CD4-positive, alpha-beta T cell treated with Interleukin-10 for 1 hour (primary cell): ENCODE results near the gene TYW1B.
"Not testable (repeated sequence)": the region's sequence is repeated elsewhere in the genome, so short reads cannot be mapped to it uniquely, and the experiment has no call there.

Experiments used
- DNase-seq: peaks from one replicate; pipeline ENCODE4 v3.0.0-alpha.2; 2020

TYW1B gene

GRCh38 chr7:72827839-72828591, at the start of gene TYW1B:
TYW1B (minus strand) TSS chr7:72828200; CDS start chr7:72828075, 125 bp downstream.
- DNase-seq, result peak; percentile 99

- not testable (repeated sequence) for DNase-seq
Measured at GRCh38 chr7:72867591-72867990, 39.6 kb upstream of the TYW1B start.

GRCh38 chr7:72858846-72859400, 30.9 kb upstream of the TYW1B start:
- not testable (repeated sequence) for DNase-seq

DNA sequence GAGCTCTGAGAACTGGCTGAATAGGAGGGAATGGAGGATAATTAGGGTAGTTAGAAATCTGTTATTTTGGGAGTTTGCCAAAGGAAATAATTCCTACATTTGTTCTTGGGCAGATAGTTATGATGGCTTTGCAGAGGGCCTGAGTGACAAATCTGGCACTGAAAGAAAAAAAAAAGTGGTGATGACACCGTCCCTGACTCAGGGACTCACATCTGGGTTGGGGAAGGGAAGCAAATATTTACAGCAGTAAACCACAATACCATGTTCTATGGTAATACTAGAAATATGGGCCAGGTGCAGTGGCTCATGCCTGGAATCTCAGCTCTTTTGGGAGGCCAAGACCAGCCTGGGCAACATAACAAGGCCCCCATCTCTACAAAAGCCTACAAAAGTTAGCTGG, 29.9 kb upstream of the TYW1B start:
- DNase-seq, result not testable (repeated sequence)

GRCh38 chr7:72855261-72855660, 27.3 kb upstream of the TYW1B start:
- DNase-seq, result not testable (repeated sequence)

DNA sequence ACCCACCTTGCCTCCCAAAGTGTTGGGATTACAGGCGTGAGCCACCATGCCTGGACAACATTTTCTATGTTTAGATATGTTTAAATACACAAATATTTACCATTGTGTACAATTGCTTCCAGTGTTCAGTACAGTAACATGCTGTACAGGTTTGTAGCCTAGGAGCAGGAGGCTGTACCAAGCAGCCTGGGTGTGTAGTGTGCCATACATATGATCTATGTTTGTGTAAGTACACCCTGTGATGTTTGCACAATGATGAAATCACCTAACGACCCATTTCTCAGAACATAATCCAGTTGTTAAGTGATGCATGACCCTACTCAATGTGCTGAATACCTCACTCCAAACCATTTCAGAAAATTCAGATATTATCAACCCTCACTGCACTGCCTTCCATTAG, 24.9 kb upstream of the TYW1B start:
- not testable (repeated sequence) for DNase-seq

DNA sequence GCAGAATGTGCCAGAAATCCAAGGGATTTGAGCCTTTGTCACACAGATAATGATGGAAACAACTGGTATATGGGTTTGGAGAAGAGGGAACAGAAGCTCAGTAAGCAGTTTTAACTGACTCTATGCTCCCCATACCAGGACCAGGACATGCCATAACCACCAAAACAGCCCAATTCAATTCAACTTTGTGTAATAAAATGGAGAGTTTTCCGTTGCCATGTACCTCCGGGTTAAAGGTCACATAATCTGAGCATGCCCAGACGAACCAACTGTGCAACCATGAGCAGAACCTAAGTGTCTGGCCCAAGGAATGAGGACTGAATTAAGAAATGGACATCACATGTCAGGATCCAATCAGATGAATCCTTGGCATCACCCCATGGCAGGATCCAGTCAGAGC, 22.7 kb upstream of the TYW1B start:
- DNase-seq, result not testable (repeated sequence)

DNA sequence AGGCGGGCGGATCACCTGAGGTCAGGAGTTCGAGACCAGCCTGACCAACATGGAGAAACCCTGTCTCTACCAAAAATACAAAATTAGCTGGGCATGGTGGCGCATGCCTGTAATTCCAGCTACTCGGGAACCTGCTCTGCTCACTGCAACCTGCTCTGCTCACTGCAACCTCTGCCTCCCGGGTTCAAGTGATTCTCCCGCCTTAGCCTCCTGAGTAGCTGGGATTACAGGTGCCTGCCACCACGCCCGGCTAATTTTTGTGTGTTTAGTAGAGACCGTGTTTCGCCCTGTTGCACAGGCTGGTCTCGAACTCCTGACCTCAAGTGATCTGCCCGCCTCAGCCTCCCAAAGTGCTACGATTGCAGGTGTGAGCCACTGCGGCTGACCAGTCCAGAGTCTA, 16.1 kb upstream of the TYW1B start:
- not testable (repeated sequence) for DNase-seq

DNA sequence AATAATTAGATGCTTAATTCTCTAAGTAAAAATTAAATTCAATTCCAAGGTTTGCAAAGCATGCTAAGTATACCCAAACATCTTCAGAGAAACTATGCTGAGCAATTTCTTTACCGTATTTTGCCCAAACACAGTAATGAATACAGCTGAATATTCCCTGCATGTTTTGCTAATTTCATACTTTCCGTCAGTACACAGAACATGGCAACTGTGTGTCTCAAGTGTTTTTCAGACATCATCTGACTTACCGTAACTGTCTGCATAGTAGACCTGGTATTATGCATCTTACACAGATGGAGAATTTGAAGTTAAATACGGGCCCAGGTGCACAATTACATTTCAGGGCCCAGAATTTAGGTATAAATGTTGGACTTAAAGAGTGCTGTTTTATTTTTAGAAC, 15.2 kb upstream of the TYW1B start:
- DNase-seq, result not testable (repeated sequence)

DNA sequence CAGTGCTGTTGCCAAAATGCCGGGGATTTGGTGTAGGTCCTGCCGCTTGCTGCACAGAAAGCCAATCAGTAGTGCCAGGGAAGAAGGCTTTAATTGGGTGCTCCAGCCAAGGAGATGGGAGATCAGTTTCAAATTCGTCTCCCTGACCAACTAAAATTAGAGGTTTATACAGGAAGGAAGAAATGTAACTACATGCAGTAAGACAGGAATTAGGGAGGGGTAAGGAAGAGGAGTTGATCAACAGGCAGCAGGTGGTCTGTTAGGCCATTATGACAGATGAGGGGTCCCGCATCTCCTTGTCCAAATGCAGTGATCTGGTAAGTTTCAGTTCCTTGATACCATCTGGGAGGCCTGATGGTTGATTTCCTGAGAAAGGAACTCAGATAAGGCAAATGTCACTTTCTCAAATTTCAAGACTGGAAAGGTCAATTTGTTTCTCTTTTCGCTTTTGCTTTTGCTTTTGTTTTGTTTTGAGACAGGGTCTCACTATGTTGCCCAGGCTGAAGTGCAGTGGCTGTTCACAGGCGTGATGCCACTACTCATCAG, 13.0 kb upstream of the TYW1B start:
- not testable (repeated sequence) for DNase-seq

DNA sequence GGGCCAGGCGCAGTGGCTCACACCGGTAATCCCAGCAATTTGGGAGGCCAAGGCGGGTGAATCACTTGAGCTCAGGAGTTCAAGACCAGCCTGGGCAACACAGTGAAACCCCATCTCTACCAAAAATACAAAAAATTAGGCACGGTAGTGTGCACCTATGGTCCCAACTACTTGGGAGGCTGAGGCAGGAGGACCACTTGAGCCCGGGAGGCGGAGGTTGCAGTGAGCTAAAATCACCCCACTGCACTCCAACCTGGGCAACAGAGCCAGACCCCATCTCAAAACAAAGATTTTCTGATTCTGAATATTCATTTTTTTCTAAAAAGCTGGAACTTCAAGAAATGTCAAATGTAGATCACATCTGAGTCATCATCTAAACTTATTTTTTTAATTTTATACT, 10.3 kb upstream of the TYW1B start:
- not testable (repeated sequence) for DNase-seq

DNA sequence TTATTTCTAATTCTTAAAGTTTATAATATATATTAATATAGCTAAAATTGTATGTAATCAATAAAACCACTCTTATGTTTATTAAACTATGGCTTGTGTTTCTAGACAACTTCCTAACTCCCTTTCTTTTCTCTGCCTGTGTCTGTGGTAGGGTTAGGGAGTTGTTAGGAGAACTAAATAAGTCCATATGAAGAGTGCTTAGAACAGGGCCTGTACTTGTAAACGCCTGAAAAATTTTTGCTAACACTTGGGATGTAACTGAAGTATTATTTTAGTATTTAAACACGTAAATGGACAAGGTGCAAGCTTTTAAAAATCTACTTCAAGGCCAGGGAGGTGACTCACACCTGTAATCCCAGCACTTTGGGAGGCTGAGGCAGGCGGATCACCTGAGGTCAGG, 9.3 kb upstream of the TYW1B start:
- DNase-seq, result not testable (repeated sequence)

DNA sequence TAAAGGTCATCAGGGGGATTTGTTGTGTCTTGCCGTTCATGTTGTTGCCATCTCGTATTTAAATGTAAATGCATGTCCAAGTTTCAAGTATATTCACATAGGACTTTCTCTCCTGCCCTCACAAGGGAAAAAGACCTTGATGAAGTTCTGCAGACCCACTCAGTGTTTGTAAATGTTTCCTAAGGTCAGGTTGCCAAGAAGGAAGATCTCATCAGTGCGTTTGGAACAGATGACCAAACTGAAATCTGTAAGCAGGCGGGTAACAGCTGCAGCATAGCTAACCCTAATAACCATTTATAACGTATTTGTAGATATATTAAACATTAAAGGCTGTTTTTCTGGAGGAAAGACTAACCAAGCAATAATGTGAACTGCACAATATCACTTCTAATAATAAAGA, 2.6 kb upstream of the TYW1B start:
- DNase-seq, result not testable (repeated sequence)

DNA sequence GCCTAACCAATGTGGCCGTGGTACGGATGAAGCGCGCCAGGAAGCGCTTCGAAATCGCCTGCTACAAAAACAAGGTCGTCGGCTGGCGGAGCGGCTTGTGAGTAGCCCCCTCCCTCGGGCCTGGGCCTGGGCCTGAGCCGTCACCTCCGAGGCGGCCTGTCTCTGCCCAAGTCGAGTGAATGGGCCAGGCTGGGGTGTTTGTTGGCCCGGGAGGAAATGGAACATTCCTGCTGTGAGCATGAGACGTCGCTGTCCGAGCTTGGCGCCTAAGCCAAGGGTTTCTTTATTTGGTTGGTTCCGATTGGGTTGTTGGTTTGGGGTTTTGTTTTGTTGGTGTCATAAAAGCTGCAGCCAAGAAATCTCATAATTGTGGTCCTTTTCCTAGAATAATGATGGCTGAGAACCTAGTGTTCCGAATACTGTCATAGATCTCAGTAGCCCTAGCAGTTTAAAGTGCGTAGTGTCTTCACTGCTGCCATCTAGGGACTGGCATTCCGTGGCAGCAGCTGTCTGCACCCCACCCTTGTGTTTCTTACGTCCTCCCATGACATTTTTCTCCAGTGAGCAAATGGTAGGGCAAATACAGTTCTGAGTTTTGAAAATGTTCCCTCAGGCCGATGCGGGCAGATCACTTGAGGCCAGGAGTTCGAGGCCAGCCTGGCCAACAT, 1.8 kb upstream of the TYW1B start:
- DNase-seq, result peak; percentile 78

DNA sequence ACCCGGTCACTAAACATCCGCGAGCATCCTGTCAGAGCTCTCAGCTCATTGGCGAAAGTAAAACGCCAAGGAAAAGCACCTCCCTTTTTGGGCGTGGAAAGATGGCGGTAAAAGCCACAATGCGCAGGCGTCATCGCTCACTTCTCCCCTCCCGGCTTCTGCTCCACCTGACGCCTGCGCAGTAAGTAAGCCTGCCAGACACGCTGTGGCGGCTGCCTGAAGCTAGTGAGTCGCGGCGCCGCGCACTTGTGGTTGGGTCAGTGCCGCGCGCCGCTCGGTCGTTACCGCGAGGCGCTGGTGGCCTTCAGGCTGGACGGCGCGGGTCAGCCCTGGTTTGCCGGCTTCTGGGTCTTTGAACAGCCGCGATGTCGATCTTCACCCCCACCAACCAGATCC, 1.3 kb upstream of the TYW1B start:
- DNase-seq, result peak; percentile 99

DNA sequence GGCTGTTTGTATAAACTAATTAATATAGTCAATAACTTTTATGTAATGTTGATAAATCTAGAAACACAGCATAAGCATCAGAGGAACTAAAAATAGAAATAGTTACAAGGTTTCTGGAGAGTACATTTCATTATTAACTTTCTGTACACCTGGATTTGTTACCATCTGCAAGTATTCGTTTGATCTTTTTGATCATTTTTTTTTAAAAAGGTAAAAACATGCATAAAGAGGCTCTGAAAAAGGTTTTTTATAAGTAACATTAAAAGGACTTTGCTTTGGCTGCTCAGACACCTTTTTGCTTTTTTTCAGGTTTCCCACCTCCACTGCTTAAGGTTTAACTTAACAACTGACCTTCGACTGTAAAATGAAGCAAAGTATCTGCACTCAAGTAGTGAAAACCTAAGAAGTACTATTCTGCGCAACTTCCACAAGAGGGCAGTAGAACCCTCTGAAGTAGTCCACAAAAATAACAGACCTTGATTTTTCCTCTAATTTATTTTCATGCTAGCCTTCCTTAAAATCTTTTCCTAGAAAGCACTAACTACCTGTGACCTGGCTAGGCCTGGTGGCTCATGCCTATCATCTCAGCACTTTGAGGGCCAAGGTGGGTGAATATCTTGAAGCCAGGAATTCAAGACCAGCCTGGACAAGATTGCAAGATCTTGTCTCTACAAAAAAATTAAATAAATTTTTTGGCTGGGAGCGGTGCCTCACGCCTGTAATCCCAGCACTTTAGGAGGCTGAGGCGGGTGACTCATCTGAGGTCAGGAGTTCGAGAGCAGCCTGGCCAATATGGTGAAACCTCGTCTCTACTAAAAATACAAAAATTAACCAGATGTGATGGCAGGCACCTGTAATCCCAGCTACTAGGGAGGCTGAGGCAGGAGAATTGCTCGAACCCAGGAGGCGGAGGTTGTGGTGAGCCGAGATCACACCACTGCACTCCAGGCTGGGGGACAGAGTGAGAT, 4.0 kb downstream of the TYW1B start:
- DNase-seq, result peak; percentile 47

- DNase-seq, result not testable (repeated sequence)
Measured at GRCh38 chr7:72822497-72822896, 5.5 kb downstream of the TYW1B start.

- peak; percentile 9 for DNase-seq
Measured at GRCh38 chr7:72818663-72819361, 9.2 kb downstream of the TYW1B start.

DNA sequence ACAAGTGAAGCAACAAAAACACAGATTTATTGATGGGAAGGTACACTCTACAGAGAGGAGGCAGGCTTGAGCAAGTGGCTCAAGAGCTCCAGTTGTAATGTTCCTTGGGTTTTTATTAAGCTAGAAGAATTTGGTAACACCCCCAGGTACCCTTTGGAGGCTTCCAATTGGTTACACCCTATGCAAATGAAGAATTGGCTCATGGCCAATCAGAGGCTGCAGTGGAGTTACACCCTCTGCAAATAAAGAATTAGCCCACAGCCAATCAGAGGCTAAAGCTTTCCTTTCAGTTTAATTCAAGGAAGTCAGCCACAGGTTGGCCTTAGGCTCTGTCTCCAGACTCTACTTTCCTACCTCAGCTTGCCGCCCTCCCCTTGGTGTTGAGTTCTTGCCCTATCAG, 10.3 kb downstream of the TYW1B start:
- not testable (repeated sequence) for DNase-seq

GRCh38 chr7:72816370-72817157, 11.4 kb downstream of the TYW1B start:
- DNase-seq, result not testable (repeated sequence)

DNA sequence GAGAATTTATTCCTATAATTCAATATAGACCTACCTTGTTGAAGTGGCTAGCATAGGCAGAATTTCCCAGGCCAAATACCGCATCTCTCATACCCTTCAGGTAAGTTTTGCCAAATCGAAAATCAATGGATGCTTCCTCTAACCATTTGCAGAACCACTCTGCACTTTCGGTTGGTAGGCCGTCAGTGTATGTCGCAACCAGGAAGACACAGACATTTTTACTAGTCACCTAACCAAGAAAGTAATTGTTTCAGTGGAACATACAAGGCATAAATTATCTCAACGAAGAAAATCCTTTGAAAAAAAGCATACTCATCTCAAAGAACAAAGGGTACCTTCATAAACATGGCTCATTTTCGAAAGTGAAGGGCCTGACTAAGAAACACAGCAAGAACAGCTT, 17.6 kb downstream of the TYW1B start:
- not testable (repeated sequence) for DNase-seq
